Measurements from ENCODE around the gene ADAMTS15.

Gene ADAMTS15

GRCh38 chr11:130407978-130408377 is 40.5 kb upstream of the ADAMTS15 start:
- Histone ChIP-seq H3K27ac (no peak overlapping the region), H3K9ac (no peak overlapping the region), H3K4me2 (no peak overlapping the region), H4K20me1 (no peaks in the 10 kb centered on the region), H3K4me1 (no peaks in the 10 kb centered on the region), H3K4me3 (no peak overlapping the region), H3K27me3 (no peaks in the 10 kb centered on the region), H3K36me3 (no peaks in the 10 kb centered on the region), H3K9me3 (no peaks in the 10 kb centered on the region)
- no peak for TF ChIP-seq Cebpa-rat (IDR thresholded peaks at IDR 0.05)

- Histone ChIP-seq H3K4me1 (no peaks in the 10 kb centered on the region), H3K36me3 (no peaks in the 10 kb centered on the region), H3K9ac (no peak overlapping the region), H3K27me3 (no peaks in the 10 kb centered on the region), H3K4me2 (no peak overlapping the region), H3K27ac (no peak overlapping the region), H4K20me1 (no peaks in the 10 kb centered on the region), H3K4me3 (no peak overlapping the region), H3K9me3 (no peaks in the 10 kb centered on the region)
- no peak for TF ChIP-seq Cebpa-rat (IDR thresholded peaks at IDR 0.05)
Measured at GRCh38 chr11:130408401-130408890, 40.0 kb upstream of the ADAMTS15 start.

GRCh38 chr11:130408901-130409300 is 39.5 kb upstream of the ADAMTS15 start:
- Histone ChIP-seq H3K9ac (no peak overlapping the region), H3K36me3 (no peaks in the 10 kb centered on the region), H3K9me3 (no peaks in the 10 kb centered on the region), H3K27ac (no peak overlapping the region), H3K4me3 (no peak overlapping the region), H3K27me3 (no peaks in the 10 kb centered on the region), H3K4me1 (no peaks in the 10 kb centered on the region), H3K4me2 (no peak overlapping the region), H4K20me1 (no peaks in the 10 kb centered on the region)
- TF ChIP-seq Cebpa-rat (IDR thresholded peaks at IDR 0.05), result no peak

- Histone ChIP-seq H3K9me3 (no peaks in the 10 kb centered on the region), H3K4me1 (0 out of 2 replicates have a peak, but pooled peaks cover 5% of the 10 kb centered on the region), H4K20me1 (no peaks in the 10 kb centered on the region), H3K4me2 (no peak overlapping the region), H3K36me3 (no peaks in the 10 kb centered on the region), H3K27ac (no peak overlapping the region), H3K27me3 (no peaks in the 10 kb centered on the region), H3K9ac (no peak overlapping the region), H3K4me3 (no peak overlapping the region)
- no peak for TF ChIP-seq Cebpa-rat (IDR thresholded peaks at IDR 0.05)
Measured at GRCh38 chr11:130409594-130410388, 38.7 kb upstream of the ADAMTS15 start.

- no peaks in the 10 kb centered on the region for H3K36me3 ChIP-seq
- H3K4me1 ChIP-seq, result 0 out of 2 replicates have a peak, but pooled peaks cover 5% of the 10 kb centered on the region
- no peak overlapping the region for H3K4me3 ChIP-seq
- no peak overlapping the region for H3K27ac ChIP-seq
- H3K4me2 ChIP-seq, result no peak overlapping the region
- no peaks in the 10 kb centered on the region for H3K9me3 ChIP-seq
- no peak for TF ChIP-seq Cebpa-rat (IDR thresholded peaks at IDR 0.05)
- H4K20me1 ChIP-seq, result no peaks in the 10 kb centered on the region
- no peaks in the 10 kb centered on the region for H3K27me3 ChIP-seq
- H3K9ac ChIP-seq, result no peak overlapping the region
Measured at GRCh38 chr11:130411223-130411622, 37.2 kb upstream of the ADAMTS15 start.

- no peak for TF ChIP-seq Cebpa-rat (IDR thresholded peaks at IDR 0.05)
- Histone ChIP-seq H4K20me1 (no peaks in the 10 kb centered on the region), H3K36me3 (no peaks in the 10 kb centered on the region), H3K27ac (no peak overlapping the region), H3K4me2 (no peak overlapping the region), H3K4me1 (0 out of 2 replicates have a peak, but pooled peaks cover 5% of the 10 kb centered on the region), H3K9ac (no peak overlapping the region), H3K9me3 (no peaks in the 10 kb centered on the region), H3K4me3 (no peak overlapping the region), H3K27me3 (no peaks in the 10 kb centered on the region)
Measured at GRCh38 chr11:130413405-130414106, 34.9 kb upstream of the ADAMTS15 start.

GRCh38 chr11:130414107-130415080 is 34.1 kb upstream of the ADAMTS15 start:
- no peaks in the 10 kb centered on the region for H3K36me3 ChIP-seq
- H3K9me3 ChIP-seq, result no peaks in the 10 kb centered on the region
- H4K20me1 ChIP-seq, result no peaks in the 10 kb centered on the region
- H3K27me3 ChIP-seq, result no peaks in the 10 kb centered on the region
- 0 out of 2 replicates have a peak, but pooled peaks cover 5% of the 10 kb centered on the region for H3K4me1 ChIP-seq
- H3K4me3 ChIP-seq, result no peak overlapping the region
- no peak overlapping the region for H3K27ac ChIP-seq
- no peak overlapping the region for H3K4me2 ChIP-seq
- no peak overlapping the region for H3K9ac ChIP-seq
- no peak for TF ChIP-seq Cebpa-rat (IDR thresholded peaks at IDR 0.05)

GRCh38 chr11:130415731-130416529 is 32.5 kb upstream of the ADAMTS15 start:
- Histone ChIP-seq H3K27me3 (peaks cover 2% of the 10 kb centered on the region; the same call in 1 of the 2 replicates), H3K4me3 (no peak overlapping the region), H3K9me3 (no peaks in the 10 kb centered on the region), H3K27ac (no peak overlapping the region), H3K36me3 (no peaks in the 10 kb centered on the region), H3K9ac (no peak overlapping the region), H3K4me1 (0 out of 2 replicates have a peak, but pooled peaks cover 5% of the 10 kb centered on the region), H4K20me1 (no peaks in the 10 kb centered on the region), H3K4me2 (no peak overlapping the region)
- no peak for TF ChIP-seq Cebpa-rat (IDR thresholded peaks at IDR 0.05)

- peaks cover 7% of the 10 kb centered on the region; the same call in 1 of the 2 replicates for H3K27me3 ChIP-seq
- H3K27ac ChIP-seq, result no peak overlapping the region
- no peaks in the 10 kb centered on the region for H3K9me3 ChIP-seq
- no peaks in the 10 kb centered on the region for H4K20me1 ChIP-seq
- no peak overlapping the region for H3K4me3 ChIP-seq
- H3K4me2 ChIP-seq, result no peak overlapping the region
- 0 out of 2 replicates have a peak, but pooled peaks cover 5% of the 10 kb centered on the region for H3K4me1 ChIP-seq
- H3K9ac ChIP-seq, result no peak overlapping the region
- TF ChIP-seq Cebpa-rat (IDR thresholded peaks at IDR 0.05), result no peak
- H3K36me3 ChIP-seq, result no peaks in the 10 kb centered on the region
Measured at GRCh38 chr11:130416530-130416882, 31.9 kb upstream of the ADAMTS15 start.
